ENCODE data around the gene TRIO.
"Not testable (repeated sequence)": the region's sequence is repeated elsewhere in the genome, so short reads cannot be mapped to it uniquely, and the experiment has no call there.

The TRIO gene

DNA sequence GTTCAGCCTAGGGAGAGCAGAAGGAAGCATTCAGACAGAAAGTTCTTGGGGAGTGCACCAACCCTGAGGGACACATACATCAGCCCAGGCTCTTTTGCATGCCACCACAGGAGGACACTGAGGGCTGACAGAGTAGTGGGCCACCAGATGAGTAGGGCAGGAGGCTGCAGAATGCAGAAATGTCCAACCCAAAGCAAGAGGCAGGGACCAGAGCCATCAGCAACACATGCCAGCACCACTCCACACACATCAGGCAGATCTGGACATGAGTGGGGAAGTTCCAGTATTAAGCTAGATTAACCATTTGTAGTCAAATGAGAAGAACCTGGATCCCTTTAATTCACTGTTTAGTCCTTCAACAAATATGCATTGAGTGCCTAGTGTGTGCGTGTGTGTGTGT lies 402.7 kb downstream of the TRIO start:
- H3K27ac ChIP-seq = no peak overlapping the region
- POLR2A ChIA-PET (ENCODE audit: low non-redundant PET) = no interaction called here
- no peak for TF ChIP-seq CTCF (conservative IDR thresholded peaks at IDR 0.05; ENCODE audit: low read depth)
- CTCF ChIA-PET = no interaction called here
- no peak for DNase-seq (ENCODE audit: low spot score)

DNA sequence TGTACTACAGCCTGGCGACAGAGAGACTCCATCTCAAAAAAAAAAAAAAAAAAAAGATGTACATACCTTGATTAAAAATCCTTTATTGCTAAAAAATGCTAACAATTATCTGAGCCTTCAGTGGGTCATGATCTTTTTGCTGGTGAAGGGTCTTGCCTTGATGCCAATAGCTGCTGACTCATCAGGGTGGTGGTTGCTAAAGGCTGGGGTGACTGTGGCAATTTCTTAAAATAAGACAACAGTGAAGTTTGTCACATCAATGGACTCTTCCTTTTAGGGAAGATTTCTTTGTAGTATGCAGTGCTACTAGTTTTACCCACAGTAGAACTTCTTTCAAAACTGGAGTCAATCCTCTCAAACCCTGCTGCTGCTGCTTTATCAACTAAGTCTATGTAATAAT lies 404.5 kb downstream of the TRIO start:
- no peak overlapping the region for H3K27ac ChIP-seq
- no peak for DNase-seq (ENCODE audit: low spot score)
- TF ChIP-seq CTCF (conservative IDR thresholded peaks at IDR 0.05; ENCODE audit: low read depth) = no peak
- CTCF ChIA-PET = no interaction called here
- POLR2A ChIA-PET (ENCODE audit: low non-redundant PET) = no interaction called here

DNA sequence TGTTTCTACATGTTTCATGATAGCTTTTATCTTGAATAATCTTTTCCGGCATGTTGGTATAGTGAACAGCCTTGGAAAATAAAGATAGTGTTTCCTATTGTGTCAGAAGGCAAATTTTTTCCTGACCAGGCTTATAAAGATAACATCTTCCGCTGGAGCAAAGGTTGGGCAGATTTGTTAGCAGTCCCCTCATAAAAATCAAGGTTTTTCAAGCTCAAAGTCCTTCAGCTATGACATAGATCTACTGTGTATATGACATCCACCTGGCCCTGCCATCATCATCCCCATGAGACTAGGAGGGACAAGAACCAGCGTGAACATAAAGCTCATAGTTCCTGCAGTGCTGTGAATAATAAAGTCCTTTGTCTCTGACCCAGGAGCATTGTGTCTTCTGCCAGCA lies 408.1 kb downstream of the TRIO start:
- CTCF ChIA-PET = no interaction called here

DNA sequence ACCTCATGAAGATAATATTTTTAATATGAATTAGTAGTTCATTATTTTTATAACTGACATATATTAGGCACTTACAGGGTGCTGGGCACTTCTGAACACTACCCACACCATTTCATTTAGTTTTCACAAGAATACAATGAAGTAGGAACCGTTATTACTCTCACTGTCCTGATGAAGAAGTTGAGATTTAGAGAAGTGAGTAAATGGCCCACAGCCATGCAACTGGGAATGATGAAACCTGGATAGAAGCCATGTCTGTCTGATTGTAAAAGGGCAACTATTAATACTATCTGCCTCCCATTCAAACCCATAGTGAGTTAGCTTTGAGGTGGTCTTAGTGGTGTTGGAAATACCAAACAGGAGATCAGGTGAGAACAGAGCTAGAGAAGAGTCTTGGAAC lies 408.9 kb downstream of the TRIO start:
- TF ChIP-seq CTCF (conservative IDR thresholded peaks at IDR 0.05; ENCODE audit: low read depth) = no peak
- CTCF ChIA-PET = no interaction called here

More for the DNA sequence above, 408.1 kb downstream of the TRIO start:
- TF ChIP-seq CTCF (conservative IDR thresholded peaks at IDR 0.05; ENCODE audit: low read depth) = no peak
- no peak for DNase-seq (ENCODE audit: low spot score)
- POLR2A ChIA-PET (ENCODE audit: low non-redundant PET) = no interaction called here
- H3K27ac ChIP-seq = no peak overlapping the region

GRCh38 chr5:14554288-14554687 lies 411.1 kb downstream of the TRIO start:
- CTCF ChIA-PET = interaction anchor here (0.8 kb wide), 1 partner anchor 1036 kb away, joined by 3 read pairs; no protein-coding TSS in a partner anchor
- H3K27ac ChIP-seq; POLR2A ChIA-PET (ENCODE audit: low non-redundant PET); DNase-seq (ENCODE audit: low spot score): not testable (repeated sequence)

More for the DNA sequence above, 408.9 kb downstream of the TRIO start:
- H3K27ac ChIP-seq = no peak overlapping the region
- POLR2A ChIA-PET (ENCODE audit: low non-redundant PET) = no interaction called here
- DNase-seq (ENCODE audit: low spot score) = no peak

DNA sequence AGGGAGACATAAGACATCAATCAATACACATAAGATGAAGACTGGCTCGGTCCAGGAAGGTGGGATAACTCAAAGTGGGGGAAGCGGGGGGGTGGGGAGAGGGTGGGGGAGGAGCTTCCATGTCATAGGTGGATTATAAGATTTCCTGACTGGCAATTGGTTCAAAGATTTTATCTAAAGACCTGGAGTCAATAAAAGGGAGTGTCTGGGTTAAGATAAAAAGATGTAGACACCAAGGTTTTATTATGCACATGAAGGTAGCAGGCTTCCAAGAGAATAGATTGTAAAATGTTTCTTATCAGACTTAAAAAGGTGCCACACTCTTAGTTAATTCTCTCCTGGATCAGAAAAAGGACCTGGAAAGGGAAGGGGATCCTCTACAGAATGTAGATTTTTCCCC lies 412.9 kb downstream of the TRIO start:
- no peak overlapping the region for H3K27ac ChIP-seq
- CTCF ChIA-PET = interaction anchor here (0.6 kb wide), 1 partner anchor 87 kb away, joined by 3 read pairs; no protein-coding TSS in a partner anchor
- no peak for DNase-seq (ENCODE audit: low spot score)
- POLR2A ChIA-PET (ENCODE audit: low non-redundant PET) = no interaction called here
- no peak for TF ChIP-seq CTCF (conservative IDR thresholded peaks at IDR 0.05; ENCODE audit: low read depth)

GRCh38 chr5:14557203-14557770 lies 414.1 kb downstream of the TRIO start:
- no peak overlapping the region for H3K27ac ChIP-seq
- ChIA-PET POLR2A (ENCODE audit: low non-redundant PET) (interaction anchor here (0.6 kb wide), 1 partner anchor 23 kb away, joined by 5 read pairs; no protein-coding TSS in a partner anchor), CTCF (interaction anchor here (0.7 to 0.9 kb wide), 2 partner anchors 237 to 393 kb away, joined by 4 to 6 read pairs; no protein-coding TSS in a partner anchor)
- TF ChIP-seq CTCF (conservative IDR thresholded peaks at IDR 0.05; ENCODE audit: low read depth) = no peak
- no peak for DNase-seq (ENCODE audit: low spot score)

Data from RWPE1 (cell line).